ENCODE data around the gene FNDC1. TPM values are rescaled to one million over a fixed set of nuclear protein-coding genes. Genes with fewer than 3 reads are reported as not detected.

Gene FNDC1
- total and polyA plus RNA-seq, 4 donors, result 0.38 to 2.5 (median 1.1) TPM

DNA sequence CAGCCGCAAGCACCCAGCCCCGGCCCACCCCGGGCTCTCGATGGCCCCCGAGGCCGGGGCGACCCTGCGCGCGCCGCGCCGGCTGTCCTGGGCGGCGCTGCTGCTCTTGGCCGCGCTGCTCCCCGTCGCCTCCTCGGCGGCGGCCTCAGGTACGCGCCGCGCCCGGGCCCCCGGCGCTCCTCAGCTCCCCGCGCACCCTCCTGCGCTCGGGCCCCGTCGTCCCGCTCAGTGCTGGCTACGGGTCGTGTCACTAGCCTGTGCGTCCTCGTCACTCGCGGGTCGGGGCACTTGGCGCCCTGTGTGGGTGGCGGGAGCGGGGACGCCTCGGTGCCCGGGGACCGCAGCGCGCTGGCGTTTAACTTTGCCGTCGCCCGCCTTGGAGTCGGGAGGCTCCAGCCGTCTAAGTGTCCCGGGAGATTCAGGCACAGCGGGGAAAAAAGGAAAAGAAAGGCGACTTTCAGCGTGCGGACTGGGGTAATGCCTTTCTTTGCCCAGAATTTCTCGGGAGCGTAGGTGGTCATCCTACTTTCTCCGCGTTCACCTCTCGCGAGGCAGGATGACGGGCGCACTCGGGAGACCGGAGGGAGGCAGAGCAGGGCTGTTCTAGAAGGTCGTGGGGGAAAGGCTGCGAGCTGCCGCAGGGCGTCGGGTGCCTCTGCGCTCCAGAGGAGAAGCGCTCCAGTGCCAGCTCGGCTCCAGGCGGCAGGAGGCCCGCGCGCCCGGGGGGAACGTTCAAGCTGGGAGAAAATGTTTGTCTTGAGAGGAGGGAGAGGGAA lies 545 bp downstream of the FNDC1 start:
- WGBS, 2 donors, result 1% methylated on average over 86 to 87 of the region's 87 CpGs
- peak overlapping the region; percentile 1 to 40 for H3K4me3 ChIP-seq (ENCODE audit: low read length in 2 of 2)
- H3K27ac ChIP-seq (ENCODE audit: low read depth in 1 of 2, low read length in 2 of 2), result no peak overlapping the region
- ATAC-seq (ENCODE audit: low FRiP score) (peak; percentile 54), DNase-seq (peak; percentile 66 to 85)
- H3K27me3 ChIP-seq (ENCODE audit: control insufficient read depth in 1 of 2, insufficient read depth in 2 of 2, low read length in 1 of 2), result no peaks in the 10 kb centered on the region
- intact Hi-C loops (cut with DNase I), result loop anchor here (2.0 to 10.0 kb wide), 6 partner anchors 43 to 485 kb away; no protein-coding TSS in a partner anchor
- H3K4me1 ChIP-seq (ENCODE audit: control insufficient read depth in 1 of 2, insufficient read depth in 2 of 2, low read length in 2 of 2), result no peaks in the 10 kb centered on the region
- no peaks in the 10 kb centered on the region for H3K9me3 ChIP-seq (ENCODE audit: control insufficient read depth, low read length)
- H3K36me3 ChIP-seq (ENCODE audit: control insufficient read depth in 1 of 2, insufficient read depth in 2 of 2, low read length in 1 of 2), result no peaks in the 10 kb centered on the region

DNA sequence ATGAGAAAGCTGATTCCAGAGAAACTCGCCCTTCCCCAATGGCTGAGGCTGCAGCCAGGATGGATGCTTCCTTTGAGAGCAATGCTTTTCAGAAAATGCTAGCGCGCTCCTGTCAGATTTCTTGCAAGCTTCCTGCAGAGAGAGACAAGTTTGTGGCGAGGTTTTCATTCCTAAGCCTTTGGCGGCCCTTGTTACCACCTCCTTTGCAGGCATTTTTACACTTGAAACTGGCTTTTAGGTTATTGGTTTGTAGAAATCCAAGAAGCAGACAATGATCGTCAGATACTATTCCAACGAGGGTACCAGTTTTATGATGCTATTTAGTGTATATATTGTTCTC lies 1.1 kb downstream of the FNDC1 start:
- WGBS, 2 donors, result 1 to 2% methylated on average over 7 of the region's 7 CpGs
- ATAC-seq (ENCODE audit: low FRiP score) (no peak), DNase-seq (no peak)
- Histone ChIP-seq H3K36me3 (ENCODE audit: control insufficient read depth in 1 of 2, insufficient read depth in 2 of 2, low read length in 1 of 2) (no peaks in the 10 kb centered on the region), H3K9me3 (ENCODE audit: control insufficient read depth, low read length) (no peaks in the 10 kb centered on the region), H3K27ac (ENCODE audit: low read depth in 1 of 2, low read length in 2 of 2) (no peak overlapping the region), H3K27me3 (ENCODE audit: control insufficient read depth in 1 of 2, insufficient read depth in 2 of 2, low read length in 1 of 2) (no peaks in the 10 kb centered on the region), H3K4me1 (ENCODE audit: control insufficient read depth in 1 of 2, insufficient read depth in 2 of 2, low read length in 2 of 2) (no peaks in the 10 kb centered on the region), H3K4me3 (ENCODE audit: low read length in 2 of 2) (peak overlapping the region; percentile 1 to 50)
- intact Hi-C loops (cut with DNase I), result loop anchor here (5.0 to 10.0 kb wide), 5 partner anchors 42 to 292 kb away; no protein-coding TSS in a partner anchor

- WGBS, 2 donors, result 17 to 19% methylated on average over 13 of the region's 13 CpGs
- ATAC-seq (ENCODE audit: low FRiP score), result no peak
- intact Hi-C loops (cut with DNase I), result loop anchor here (5.0 to 10.0 kb wide), 5 partner anchors 41 to 291 kb away; no protein-coding TSS in a partner anchor
- H3K9me3 ChIP-seq (ENCODE audit: control insufficient read depth, low read length), result no peaks in the 10 kb centered on the region
- H3K27ac ChIP-seq (ENCODE audit: low read depth in 1 of 2, low read length in 2 of 2), result no peak overlapping the region
- H3K4me1 ChIP-seq (ENCODE audit: control insufficient read depth in 1 of 2, insufficient read depth in 2 of 2, low read length in 2 of 2), result no peaks in the 10 kb centered on the region
- H3K27me3 ChIP-seq (ENCODE audit: control insufficient read depth in 1 of 2, insufficient read depth in 2 of 2, low read length in 1 of 2), result no peaks in the 10 kb centered on the region
- peak; percentile 56 to 81 for DNase-seq
- H3K4me3 ChIP-seq (ENCODE audit: low read length in 2 of 2), result peak overlapping the region in 1 of 2 donors; percentile 50
- H3K36me3 ChIP-seq (ENCODE audit: control insufficient read depth in 1 of 2, insufficient read depth in 2 of 2, low read length in 1 of 2), result no peaks in the 10 kb centered on the region
These were observed 2.0 kb downstream of the FNDC1 start for GRCh38 chr6:159170999-159171712.

- WGBS, 2 donors, result 0 to 10% methylated on average over 1 of the region's 1 CpG
- ATAC-seq (ENCODE audit: low FRiP score), result no peak
- Histone ChIP-seq H3K4me1 (ENCODE audit: control insufficient read depth in 1 of 2, insufficient read depth in 2 of 2, low read length in 2 of 2) (no peaks in the 10 kb centered on the region), H3K9me3 (ENCODE audit: control insufficient read depth, low read length) (no peaks in the 10 kb centered on the region), H3K27ac (ENCODE audit: low read depth in 1 of 2, low read length in 2 of 2) (no peak overlapping the region), H3K36me3 (ENCODE audit: control insufficient read depth in 1 of 2, insufficient read depth in 2 of 2, low read length in 1 of 2) (no peaks in the 10 kb centered on the region), H3K27me3 (ENCODE audit: control insufficient read depth in 1 of 2, insufficient read depth in 2 of 2, low read length in 1 of 2) (no peaks in the 10 kb centered on the region), H3K4me3 (ENCODE audit: low read length in 2 of 2) (no peak overlapping the region)
- no peak for DNase-seq
- intact Hi-C loops (cut with DNase I), result loop anchor here (2.0 to 10.0 kb wide), 6 partner anchors 40 to 483 kb away; no protein-coding TSS in a partner anchor
These were observed 2.9 kb downstream of the FNDC1 start for GRCh38 chr6:159172091-159172491.

- Histone ChIP-seq H3K36me3 (ENCODE audit: control insufficient read depth in 1 of 2, insufficient read depth in 2 of 2, low read length in 1 of 2) (no peaks in the 10 kb centered on the region), H3K9me3 (ENCODE audit: control insufficient read depth, low read length) (no peaks in the 10 kb centered on the region), H3K4me1 (ENCODE audit: control insufficient read depth in 1 of 2, insufficient read depth in 2 of 2, low read length in 2 of 2) (no peaks in the 10 kb centered on the region), H3K4me3 (ENCODE audit: low read length in 2 of 2) (no peak overlapping the region), H3K27ac (ENCODE audit: low read depth in 1 of 2, low read length in 2 of 2) (no peak overlapping the region), H3K27me3 (ENCODE audit: control insufficient read depth in 1 of 2, insufficient read depth in 2 of 2, low read length in 1 of 2) (no peaks in the 10 kb centered on the region)
- ATAC-seq (ENCODE audit: low FRiP score) (peak; percentile 85), DNase-seq (peak; percentile 82 to 92)
- intact Hi-C loops (cut with DNase I), result loop anchor here (2.0 to 10.0 kb wide), 6 partner anchors 38 to 288 kb away; no protein-coding TSS in a partner anchor
- WGBS, 2 donors, result 9 to 10% methylated on average over 19 of the region's 19 CpGs
These were observed 5.2 kb downstream of the FNDC1 start for GRCh38 chr6:159174263-159174969.

GRCh38 chr6:159176913-159177312 lies 7.7 kb downstream of the FNDC1 start:
- ATAC-seq (ENCODE audit: low FRiP score) (no peak), DNase-seq (no peak)
- WGBS, 2 donors, result 90 to 94% methylated on average over 4 of the region's 4 CpGs
- H3K27me3 ChIP-seq (ENCODE audit: control insufficient read depth in 1 of 2, insufficient read depth in 2 of 2, low read length in 1 of 2), result no peaks in the 10 kb centered on the region
- H3K36me3 ChIP-seq (ENCODE audit: control insufficient read depth in 1 of 2, insufficient read depth in 2 of 2, low read length in 1 of 2), result no peaks in the 10 kb centered on the region
- H3K4me3 ChIP-seq (ENCODE audit: low read length in 2 of 2), result no peak overlapping the region
- H3K9me3 ChIP-seq (ENCODE audit: control insufficient read depth, low read length), result no peaks in the 10 kb centered on the region
- intact Hi-C loops (cut with DNase I), result loop anchor here in 1 of 2 donors (5.0 to 10.0 kb wide), 3 partner anchors 35 to 198 kb away; no protein-coding TSS in a partner anchor
- H3K4me1 ChIP-seq (ENCODE audit: control insufficient read depth in 1 of 2, insufficient read depth in 2 of 2, low read length in 2 of 2), result no peaks in the 10 kb centered on the region
- no peak overlapping the region for H3K27ac ChIP-seq (ENCODE audit: low read depth in 1 of 2, low read length in 2 of 2)

DNA sequence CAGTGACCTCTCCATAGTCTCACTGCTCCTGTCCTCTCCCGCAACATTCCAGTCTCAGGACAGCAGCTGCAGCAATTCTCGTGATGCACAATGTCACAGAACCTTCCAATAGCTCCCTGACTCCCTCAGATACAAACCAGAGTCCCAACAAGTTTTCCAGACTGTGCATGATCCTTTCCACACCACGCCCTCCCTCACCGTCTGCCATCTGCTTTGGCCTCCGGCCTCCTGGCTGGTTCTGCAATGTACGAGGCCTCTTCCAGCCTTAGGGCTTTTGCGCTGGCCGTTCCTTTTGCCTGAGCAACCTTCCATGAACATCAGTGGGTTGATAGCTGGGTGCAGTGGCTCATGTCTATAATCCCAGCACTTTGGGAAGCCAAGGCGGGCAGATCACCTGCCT lies 9.6 kb downstream of the FNDC1 start:
- 78 to 85% methylated on average over 9 of the region's 9 CpGs for WGBS, 2 donors

DNA sequence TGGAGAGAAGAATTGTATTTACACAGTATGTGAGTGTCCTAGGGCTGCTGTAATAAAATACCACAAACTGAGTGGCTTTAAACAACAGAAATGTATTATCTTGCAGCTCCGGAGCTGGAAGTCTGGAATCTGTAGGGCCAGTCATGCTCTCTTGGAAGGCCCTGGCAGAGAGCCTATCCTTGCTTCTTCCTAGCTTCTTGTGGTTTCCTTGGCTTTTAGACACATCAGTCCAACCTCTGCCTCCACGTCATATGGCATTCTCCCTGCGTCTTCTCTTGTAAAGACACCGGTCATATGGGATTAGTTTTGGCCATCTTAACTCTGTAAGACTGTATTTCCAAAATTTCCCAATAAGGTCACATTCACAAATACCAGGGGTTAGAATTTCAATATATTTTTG lies 10.8 kb downstream of the FNDC1 start:
- no peaks in the 10 kb centered on the region for H3K4me1 ChIP-seq (ENCODE audit: control insufficient read depth in 1 of 2, insufficient read depth in 2 of 2, low read length in 2 of 2)
- H3K27ac ChIP-seq (ENCODE audit: low read depth in 1 of 2, low read length in 2 of 2), result no peak overlapping the region
- H3K4me3 ChIP-seq (ENCODE audit: low read length in 2 of 2), result no peak overlapping the region
- no peak for DNase-seq
- no peak for ATAC-seq (ENCODE audit: low FRiP score)
- H3K9me3 ChIP-seq (ENCODE audit: control insufficient read depth, low read length), result no peaks in the 10 kb centered on the region
- no peaks in the 10 kb centered on the region for H3K27me3 ChIP-seq (ENCODE audit: control insufficient read depth in 1 of 2, insufficient read depth in 2 of 2, low read length in 1 of 2)
- intact Hi-C loops (cut with DNase I), result no loop called here
- 87% methylated on average over 4 of the region's 4 CpGs for WGBS, 2 donors
- no peaks in the 10 kb centered on the region for H3K36me3 ChIP-seq (ENCODE audit: control insufficient read depth in 1 of 2, insufficient read depth in 2 of 2, low read length in 1 of 2)

More for the DNA sequence above, 9.6 kb downstream of the FNDC1 start:
- no peaks in the 10 kb centered on the region for H3K9me3 ChIP-seq (ENCODE audit: control insufficient read depth, low read length)
- DNase-seq, result no peak
- no peaks in the 10 kb centered on the region for H3K27me3 ChIP-seq (ENCODE audit: control insufficient read depth in 1 of 2, insufficient read depth in 2 of 2, low read length in 1 of 2)
- no peak overlapping the region for H3K4me3 ChIP-seq (ENCODE audit: low read length in 2 of 2)
- H3K4me1 ChIP-seq (ENCODE audit: control insufficient read depth in 1 of 2, insufficient read depth in 2 of 2, low read length in 2 of 2), result no peaks in the 10 kb centered on the region
- no peak overlapping the region for H3K27ac ChIP-seq (ENCODE audit: low read depth in 1 of 2, low read length in 2 of 2)
- intact Hi-C loops (cut with DNase I), result loop anchor here in 1 of 2 donors (5.0 to 10.0 kb wide), 3 partner anchors 33 to 196 kb away; no protein-coding TSS in a partner anchor
- H3K36me3 ChIP-seq (ENCODE audit: control insufficient read depth in 1 of 2, insufficient read depth in 2 of 2, low read length in 1 of 2), result no peaks in the 10 kb centered on the region
- ATAC-seq (ENCODE audit: low FRiP score), result no peak
